Stimulated activated CD8-positive, alpha-beta memory T cell treated with anti-CD3 and anti-CD28 coated beads, Interleukin-15, amount 100 ng/mL, for 48 hours (primary cell): ENCODE data around the gene MCM9.

Experiments used
- DNase-seq, 2 donors: peaks; one replicate each; pipeline ENCODE4 v3.0.0-alpha.2; 2020; ENCODE audit warnings: low read depth in 2 of 2

Gene MCM9

GRCh38 chr6:118932421-118932820 is 2.5 kb downstream of the MCM9 start:
- DNase-seq: no peak

GRCh38 chr6:118931436-118931835 is 3.5 kb downstream of the MCM9 start:
- no peak for DNase-seq

GRCh38 chr6:118930680-118931079 is 4.3 kb downstream of the MCM9 start:
- DNase-seq: no peak

- DNase-seq: no peak
These were observed 11.9 kb downstream of the MCM9 start for GRCh38 chr6:118923035-118923434.

- DNase-seq: no peak
These were observed 13.9 kb downstream of the MCM9 start for GRCh38 chr6:118921084-118921483.

DNA sequence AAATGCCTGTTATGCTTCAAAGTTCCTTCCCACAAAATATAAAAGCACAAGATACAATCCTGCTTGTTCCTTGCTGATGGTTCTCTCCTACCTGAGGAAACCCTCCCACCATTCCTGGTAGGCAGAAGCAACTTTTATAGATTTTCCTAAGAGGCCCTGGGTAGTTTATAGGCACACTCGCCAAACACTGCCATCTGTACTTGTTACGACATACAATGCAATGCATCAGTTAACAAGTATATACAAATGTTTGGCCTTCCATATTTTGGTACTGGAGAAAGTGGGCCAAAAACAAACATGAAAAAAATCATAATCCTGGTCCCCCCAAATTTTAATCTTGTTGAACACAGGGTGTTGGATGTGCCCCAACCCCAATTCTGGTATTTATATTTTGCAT is 16.6 kb downstream of the MCM9 start:
- DNase-seq: no peak

GRCh38 chr6:118917546-118918328 is 17.2 kb downstream of the MCM9 start:
- DNase-seq: no peak

DNA sequence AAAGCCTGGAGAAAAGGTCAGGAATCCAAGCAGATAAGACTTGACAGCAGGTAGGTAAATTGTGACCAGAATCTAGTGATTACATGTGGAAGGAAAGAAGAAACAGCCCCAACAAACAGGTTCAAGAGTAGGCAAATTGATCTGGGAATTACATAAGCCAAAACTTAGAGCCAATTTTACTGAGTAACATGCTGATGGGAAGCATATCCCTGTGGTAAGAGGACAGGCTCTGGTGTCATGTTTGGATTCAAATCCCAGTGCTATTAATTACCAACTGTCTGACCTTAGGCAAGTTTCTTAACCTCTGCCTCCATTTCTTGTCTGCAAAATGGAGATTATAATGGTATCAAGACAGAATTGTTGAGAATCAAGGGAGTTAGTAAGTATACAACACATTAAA is 20.4 kb downstream of the MCM9 start:
- no peak for DNase-seq

GRCh38 chr6:118913161-118913560 is 21.8 kb downstream of the MCM9 start:
- DNase-seq: no peak

DNA sequence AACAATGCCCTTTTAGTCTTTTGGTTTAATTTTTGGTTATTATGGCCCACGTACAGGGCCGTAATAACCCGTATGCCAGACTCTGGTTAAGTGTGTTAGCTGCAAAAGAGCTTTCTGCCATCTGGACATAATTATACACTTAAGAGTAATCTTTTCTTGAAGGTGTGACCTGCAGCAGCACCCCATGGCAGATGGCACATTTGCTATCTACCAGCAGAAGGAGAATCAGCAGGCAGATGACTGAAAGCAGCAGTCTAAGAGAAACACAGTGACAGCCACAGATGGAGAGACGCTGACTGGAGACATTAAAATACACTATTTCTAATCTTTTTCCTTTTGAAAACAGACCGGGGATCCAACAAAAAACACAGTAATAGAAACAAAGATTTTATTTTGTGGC is 22.3 kb downstream of the MCM9 start:
- no peak for DNase-seq

GRCh38 chr6:118908441-118908840 is 26.5 kb downstream of the MCM9 start:
- DNase-seq: no peak

- DNase-seq: no peak
These were observed 29.1 kb downstream of the MCM9 start for GRCh38 chr6:118905851-118906250.

DNA sequence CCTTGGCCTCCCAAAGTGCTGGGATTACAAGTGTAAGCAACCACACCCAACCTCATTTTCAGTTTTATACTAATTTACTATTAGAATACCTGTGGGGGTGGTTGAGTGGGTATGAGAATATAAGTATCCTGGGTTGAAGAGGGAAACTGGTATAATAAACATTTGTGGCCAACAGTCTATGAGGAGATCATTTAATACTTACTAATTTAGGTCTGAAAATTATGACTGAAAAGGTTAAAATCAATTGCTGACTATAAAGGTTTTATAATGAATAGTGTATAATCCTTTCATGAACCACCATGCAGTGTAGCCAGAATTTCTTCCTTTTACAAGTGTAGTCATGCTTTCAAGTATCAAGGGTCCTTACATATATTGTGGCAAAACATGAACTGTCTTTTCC is 29.9 kb downstream of the MCM9 start:
- DNase-seq: no peak

DNA sequence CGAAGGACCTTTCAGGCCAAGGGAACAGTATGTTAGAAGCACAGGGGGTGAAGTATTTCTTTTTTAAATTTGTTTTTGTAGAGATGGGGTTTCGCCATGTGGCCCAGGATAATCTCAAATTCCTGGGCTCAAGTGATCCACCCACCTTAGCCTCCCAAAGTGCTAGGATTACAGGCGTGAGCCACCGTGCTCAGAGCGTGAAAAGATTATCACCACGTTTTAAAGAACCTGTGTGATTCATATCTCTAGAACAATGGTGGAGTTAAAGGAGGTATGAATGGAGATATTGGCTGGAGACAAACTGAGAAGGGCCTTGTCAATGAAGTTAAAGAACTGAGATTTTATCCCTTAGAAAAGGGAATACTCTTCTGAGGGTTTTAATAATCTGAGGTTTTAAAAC is 31.3 kb downstream of the MCM9 start:
- DNase-seq: no peak

DNA sequence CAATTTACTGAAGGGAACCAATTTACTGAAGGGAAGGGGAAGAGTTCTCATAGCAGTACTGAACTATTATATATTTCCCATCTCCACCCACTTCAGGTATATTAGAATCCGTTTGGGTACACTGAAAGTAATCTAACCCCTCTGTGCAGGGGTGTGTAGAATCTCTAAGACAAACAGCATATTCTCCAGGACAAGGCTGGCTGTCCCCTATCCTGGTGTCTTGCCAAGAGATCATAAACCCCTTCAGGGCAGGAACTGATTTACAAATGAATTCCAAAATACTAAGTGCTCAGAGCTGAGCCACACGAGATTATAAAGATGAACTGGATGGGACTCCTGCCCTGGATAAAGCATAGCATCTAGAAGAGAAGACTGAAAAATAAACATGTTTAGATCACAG is 31.8 kb downstream of the MCM9 start:
- DNase-seq: no peak

- DNase-seq: no peak
These were observed 32.2 kb downstream of the MCM9 start for GRCh38 chr6:118902726-118903125.

DNA sequence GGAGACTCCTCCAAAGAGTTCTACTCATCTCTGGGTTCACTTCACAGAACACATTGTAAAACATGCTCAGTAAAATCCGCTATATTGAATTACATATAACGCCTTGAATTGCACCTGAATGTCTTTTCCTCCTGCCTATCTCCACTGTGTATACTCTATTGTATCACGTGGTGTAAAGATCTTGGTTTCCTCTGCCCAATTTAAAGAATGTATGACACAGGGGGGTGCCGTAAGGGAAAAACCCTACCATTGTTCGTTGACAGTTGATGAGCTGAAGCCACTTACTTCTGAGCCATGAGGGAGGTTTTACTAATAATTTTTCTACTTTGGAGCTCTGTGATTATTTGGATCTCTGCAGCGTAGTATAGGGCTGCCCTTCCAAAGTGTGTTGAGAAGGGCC is 35.0 kb downstream of the MCM9 start:
- DNase-seq: no peak

- DNase-seq: no peak
These were observed 37.6 kb downstream of the MCM9 start for GRCh38 chr6:118897386-118897785.

DNA sequence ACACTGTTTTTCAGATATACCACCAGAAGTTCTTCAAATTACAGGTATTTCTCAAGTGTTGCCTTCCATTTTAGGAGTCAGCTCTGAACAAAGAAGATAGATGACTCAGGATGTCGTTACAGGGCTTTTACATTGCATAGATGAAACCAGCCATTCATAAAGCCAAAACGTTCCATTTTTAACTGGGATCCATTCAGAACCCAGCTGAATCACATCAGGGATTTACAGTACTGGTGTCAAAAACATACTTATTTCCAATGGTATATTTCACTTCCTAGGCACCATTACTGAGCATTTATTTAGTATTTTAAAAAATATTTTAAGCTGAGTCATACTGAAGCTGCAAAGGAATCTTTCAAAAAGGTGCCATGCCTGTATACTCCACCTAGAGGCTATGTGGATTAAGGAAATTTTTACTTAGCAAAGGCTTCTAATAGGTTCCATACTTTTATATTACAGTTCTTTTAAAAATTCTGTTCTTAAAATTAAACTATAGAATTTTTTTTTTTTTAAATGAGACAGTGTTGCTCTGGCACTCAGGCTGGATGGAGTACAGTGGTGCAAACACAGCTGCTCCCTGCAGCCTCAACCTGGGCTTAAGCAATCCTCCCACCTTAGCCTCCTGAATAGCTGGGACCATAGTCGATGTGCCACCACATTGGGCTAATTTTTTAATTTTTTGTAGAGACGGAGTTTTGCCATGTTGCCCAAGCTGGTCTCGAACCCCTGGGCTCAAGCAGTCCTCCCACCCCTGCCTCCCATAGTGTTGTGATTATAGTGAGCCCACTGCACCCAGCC is 38.4 kb downstream of the MCM9 start:
- DNase-seq: no peak

- DNase-seq: no peak
These were observed 39.1 kb downstream of the MCM9 start for GRCh38 chr6:118895859-118896258.

GRCh38 chr6:118895261-118895560 is 39.7 kb downstream of the MCM9 start:
- no peak for DNase-seq

- DNase-seq: peak; percentile 38 to 40
These were observed 40.3 kb downstream of the MCM9 start for GRCh38 chr6:118894425-118895260.
